SK-N-SH (cell line): Measurements from ENCODE around the gene CCNJL. TPM values are rescaled to one million over a fixed set of nuclear protein-coding genes. Genes with fewer than 3 reads are reported as not detected.

Experiments
- CTCF ChIA-PET: fragments of 300-600, 350-600 bp; formaldehyde crosslinking; extraction: SDS; loops from one replicate; lab custom pipeline; 2021; lab: Yijun Ruan, JAX
- POLR2A ChIA-PET: fragments of 350-600 bp; sonication (Branson Sonifier 250); formaldehyde crosslinking; extraction: SDS; loops from one replicate; lab custom pipeline; 2020; ENCODE audit warnings: antibody characterized with exemption, inconsistent platforms; lab: Yijun Ruan, JAX
- DNase-seq: peaks from one replicate; pipeline ENCODE4 v3.0.0; 2012
- H2AFZ ChIP-seq: fragments of 200-600 bp; sonication (generic); 2 replicates; pipeline ENCODE4 v1.8.1; 2016; ENCODE audit warnings: antibody characterized with exemption, mild to moderate bottlenecking, low read depth
- H3F3A ChIP-seq: fragments of 200-600 bp; sonication (generic); replicated peaks from 2 replicates; pipeline ENCODE3; 2016; ENCODE audit warnings: antibody characterized with exemption, mild to moderate bottlenecking; ENCODE audit not compliant: insufficient read depth
- H3K27ac ChIP-seq, 2 experiments: fragments of 200-500 bp in 1 of 2; fragments of 200-600 bp in 1 of 2; sonication (Bioruptor generic) in 1 of 2; sonication (generic), shearing (Covaris generic) in 1 of 2; 2 replicates each; pipeline versions ENCODE4 v1.5.1 to v1.6.1; 2014 to 2016; ENCODE audit warnings: low read depth in 2 of 2, inconsistent platforms in 1 of 2, low read length in 1 of 2, mild to moderate bottlenecking in 1 of 2, mixed read lengths in 1 of 2
- H3K27me3 ChIP-seq: fragments of 200-600 bp; sonication (generic), shearing (Covaris generic); 2 replicates; pipeline ENCODE4 v1.6.1; 2016; ENCODE audit warnings: mixed run types; ENCODE audit not compliant: insufficient read depth
- H3K36me3 ChIP-seq, 2 experiments: fragments of 200-500 bp in 1 of 2; fragments of 200-600 bp in 1 of 2; sonication (Bioruptor generic) in 1 of 2; sonication (generic) in 1 of 2; replicated peaks in 1 of 2; 2 replicates each; pipeline versions ENCODE3 to v1.5.1; 2014 to 2016; ENCODE audit warnings: low read length in 1 of 2, mild to moderate bottlenecking in 1 of 2; ENCODE audit not compliant: insufficient read depth in 2 of 2, control insufficient read depth in 1 of 2
- H3K4me1 ChIP-seq, 2 experiments: fragments of 200-500 bp in 1 of 2; fragments of 200-600 bp in 1 of 2; sonication (Bioruptor generic) in 1 of 2; sonication (generic), shearing (Covaris generic) in 1 of 2; 2 replicates each; pipeline versions ENCODE4 v1.5.1 to v1.6.1; 2014 to 2016; ENCODE audit warnings: low read depth in 1 of 2, low read length in 1 of 2, mixed run types in 1 of 2; ENCODE audit not compliant: insufficient read depth in 2 of 2, control insufficient read depth in 1 of 2
- H3K4me2 ChIP-seq: fragments of 200-600 bp; sonication (generic), shearing (Covaris generic); 2 replicates; pipeline ENCODE4 v1.6.1; 2017; ENCODE audit warnings: mixed run types
- H3K4me3 ChIP-seq, 2 experiments: fragments of 200-500 bp in 1 of 2; fragments of 200-600 bp in 1 of 2; sonication (Bioruptor generic) in 1 of 2; sonication (generic), shearing (Covaris generic) in 1 of 2; 2 replicates each; pipeline versions ENCODE4 v1.5.1 to v1.8.1; 2014 to 2016; ENCODE audit warnings: low read depth in 2 of 2, inconsistent platforms in 1 of 2, low read length in 1 of 2, mild to moderate bottlenecking in 1 of 2, mixed read lengths in 1 of 2, moderate library complexity in 1 of 2
- H3K79me2 ChIP-seq: fragments of 200-600 bp; sonication (generic); 2 replicates; pipeline ENCODE4 v1.8.1; 2017; ENCODE audit warnings: mild to moderate bottlenecking; ENCODE audit not compliant: insufficient read depth
- H3K9ac ChIP-seq: fragments of 200-600 bp; sonication (generic); 2 replicates; pipeline ENCODE4 v1.6.1; 2017; ENCODE audit warnings: mixed run types
- H3K9me2 ChIP-seq: fragments of 200-600 bp; sonication (generic); 2 replicates; pipeline ENCODE4 v1.6.1; 2017; ENCODE audit warnings: mixed run types
- H3K9me3 ChIP-seq: fragments of 200-600 bp; sonication (generic); 2 replicates; pipeline ENCODE4 v1.6.1; 2017; ENCODE audit warnings: mixed run types, mild to moderate bottlenecking, moderate library complexity
- H4K20me1 ChIP-seq: fragments of 200-600 bp; sonication (generic); 2 replicates; pipeline ENCODE4 v1.6.1; 2017; ENCODE audit warnings: mild to moderate bottlenecking, mixed run types; ENCODE audit not compliant: insufficient read depth
- ELF1 ChIP-seq: IDR thresholded peaks from 2 replicates; pipeline ENCODE4 v1.4.0; 2012
- EZH2phosphoT487 ChIP-seq: fragments of 200-600 bp; sonication (generic); IDR thresholded peaks from 2 replicates; pipeline ENCODE4 v1.6.1; 2017; ENCODE audit warnings: low read depth, mixed run types, mild to moderate bottlenecking, antibody characterized with exemption, moderate library complexity, borderline replicate concordance
- FOSL2 ChIP-seq: IDR thresholded peaks from 2 replicates; pipeline ENCODE4 v1.4.0; 2012; ENCODE audit warnings: low read depth, mild to moderate bottlenecking, moderate library complexity, borderline replicate concordance
- FOXJ3 ChIP-seq: sonication (generic); formaldehyde crosslinking; IDR thresholded peaks from 2 replicates; pipeline ENCODE4 v1.5.1; 2020; ENCODE audit warnings: mild to moderate bottlenecking, missing genetic modification reagents
- FOXM1 ChIP-seq: IDR thresholded peaks from 2 replicates; pipeline ENCODE4 v1.4.0; 2012; ENCODE audit warnings: low read depth, mild to moderate bottlenecking
- IRF3 ChIP-seq: fragments of 150-350 bp; IDR thresholded peaks from 2 replicates; pipeline ENCODE4 v1.6.1; 2016; ENCODE audit warnings: mild to moderate bottlenecking, low read depth, low read length
- MAX ChIP-seq: IDR thresholded peaks from 2 replicates; pipeline ENCODE4 v1.4.0; 2012; ENCODE audit warnings: low read depth
- NRF1 ChIP-seq: IDR thresholded peaks from 2 replicates; pipeline ENCODE4 v1.6.1; 2012; ENCODE audit warnings: low read depth, mild to moderate bottlenecking, low read length
- PBX3 ChIP-seq: IDR thresholded peaks from 2 replicates; pipeline ENCODE4; 2012
- POLR2AphosphoS5 ChIP-seq: IDR thresholded peaks from 2 replicates; pipeline ENCODE4 v1.6.1; 2012; ENCODE audit warnings: low read depth, low read length
- RXRA ChIP-seq: IDR thresholded peaks from 2 replicates; pipeline ENCODE4 v1.4.0; 2012; ENCODE audit warnings: low read depth, mild to moderate bottlenecking, borderline replicate concordance
- USF1 ChIP-seq: IDR thresholded peaks from 2 replicates; pipeline ENCODE4 v1.4.0; 2012; ENCODE audit warnings: low read depth, borderline replicate concordance
- YY1 ChIP-seq: IDR thresholded peaks from 2 replicates; pipeline ENCODE4 v1.4.0; 2012; ENCODE audit warnings: low read depth, mild to moderate bottlenecking
- WGBS: methylation state at CpG from one replicate; pipeline ENCODE4 v1.1.6; 2017; ENCODE audit warnings: low lambda C conversion rate; 5-methylcytosine and 5-hydroxymethylcytosine counted together
- polyA plus RNA-seq, 3 experiments: library from polyadenylated mRNA; depleted of rRNA; stranded (reverse); fragments of >200 nt; gene quantifications; 2 replicates each; pipeline ENCODE4 v1.2.3, GENCODE V29; 2012

The CCNJL gene
- polyA plus RNA-seq, 1 of the 3 experiments (the other 2 are of a cell fraction): 7.1 TPM

GRCh38 chr5:160227012-160227411, 85.4 kb downstream of the CCNJL start:
- POLR2A ChIA-PET: no interaction called here

GRCh38 chr5:160221082-160221481, 91.3 kb downstream of the CCNJL start:
- Histone ChIP-seq H3K79me2 (no peaks in the 10 kb centered on the region), H3K4me2 (no peak overlapping the region), H3K9me2 (no peaks in the 10 kb centered on the region), H3F3A (no peaks in the 10 kb centered on the region), H3K4me3 (no peak overlapping the region), H3K27me3 (no peaks in the 10 kb centered on the region), H3K36me3 (no peaks in the 10 kb centered on the region), H3K27ac (no peak overlapping the region), H3K9me3 (no peaks in the 10 kb centered on the region), H3K4me1 (no peaks in the 10 kb centered on the region), H4K20me1 (no peaks in the 10 kb centered on the region), H3K9ac (no peak overlapping the region), H2AFZ (no peak overlapping the region)
- no peak for DNase-seq
- TF ChIP-seq IRF3 (no peak), FOSL2 (no peak), FOXM1 (no peak), ELF1 (no peak), POLR2AphosphoS5 (no peak)
- POLR2A ChIA-PET: no interaction called here
- CTCF ChIA-PET: interaction anchor here (1.1 to 1.5 kb wide), 2 partner anchors 10 to 125 kb away, joined by 3 to 5 read pairs; no protein-coding TSS in a partner anchor
- 87% methylated on average over 3 of the region's 3 CpGs for WGBS

More at GRCh38 chr5:160227012-160227411, 85.4 kb downstream of the CCNJL start:
- TF ChIP-seq USF1: no peak
- no peak for TF ChIP-seq PBX3
- H3K79me2 ChIP-seq: no peaks in the 10 kb centered on the region
- no peaks in the 10 kb centered on the region for H3K9me2 ChIP-seq
- H4K20me1 ChIP-seq: no peaks in the 10 kb centered on the region
- H3K4me3 ChIP-seq: no peak overlapping the region
- H3K27me3 ChIP-seq: no peaks in the 10 kb centered on the region
- no peak overlapping the region for H2AFZ ChIP-seq
- no peak overlapping the region for H3K27ac ChIP-seq
- H3K9ac ChIP-seq: no peak overlapping the region
- no peaks in the 10 kb centered on the region for H3F3A ChIP-seq
- no peak overlapping the region for H3K4me2 ChIP-seq
- H3K9me3 ChIP-seq: no peaks in the 10 kb centered on the region
- WGBS: 80% methylated on average over 2 of the region's 2 CpGs
- CTCF ChIA-PET: interaction anchor here (0.9 to 1.4 kb wide), 3 partner anchors 13 to 28 kb away, joined by 3 to 4 read pairs (median 3); no protein-coding TSS in a partner anchor
- DNase-seq: no peak
- no peaks in the 10 kb centered on the region for H3K4me1 ChIP-seq
- no peaks in the 10 kb centered on the region for H3K36me3 ChIP-seq

GRCh38 chr5:160219356-160219755, 93.0 kb downstream of the CCNJL start:
- no peaks in the 10 kb centered on the region for H4K20me1 ChIP-seq
- TF ChIP-seq FOSL2 (no peak), NRF1 (no peak), FOXJ3 (no peak), MAX (no peak), EZH2phosphoT487 (no peak), RXRA (no peak), YY1 (no peak)
- ChIA-PET CTCF (interaction anchor here (1.5 kb wide), 1 partner anchor 23 kb away, joined by 6 read pairs; no protein-coding TSS in a partner anchor), POLR2A (no interaction called here)
- no peaks in the 10 kb centered on the region for H3K27me3 ChIP-seq
- no peaks in the 10 kb centered on the region for H3K79me2 ChIP-seq
- H3K4me2 ChIP-seq: no peak overlapping the region
- H3K9me3 ChIP-seq: no peaks in the 10 kb centered on the region
- no peaks in the 10 kb centered on the region for H3K36me3 ChIP-seq
- H3K4me1 ChIP-seq: no peaks in the 10 kb centered on the region
- 81% methylated on average over 4 of the region's 4 CpGs for WGBS
- no peak for DNase-seq
- no peak overlapping the region for H3K9ac ChIP-seq
- no peaks in the 10 kb centered on the region for H3F3A ChIP-seq
- no peak overlapping the region for H3K4me3 ChIP-seq
- no peak overlapping the region for H3K27ac ChIP-seq
- H2AFZ ChIP-seq: no peak overlapping the region
- no peaks in the 10 kb centered on the region for H3K9me2 ChIP-seq
